Body of pancreas (tissue), 4 donors: ENCODE measurements around the gene TARBP1.

Experiments
- POLR2A ChIP-seq, 3 donors: fragments of 450-650 bp; IDR thresholded peaks; one replicate each; pipeline ENCODE4 v1.6.1; 2016; ENCODE audit warnings: antibody characterized with exemption in 3 of 3, mild to moderate bottlenecking in 2 of 3
- TF ChIP-seq, protein P1 (sequence below), 7 experiments: fragments of 450-650 bp in 4 of 7; fragments of 200-600 bp in 3 of 7; sonication (generic) in 3 of 7; IDR thresholded peaks; one replicate each; pipeline ENCODE4 v1.5.1; 2016 to 2019; ENCODE audit warnings: antibody characterized with exemption in 7 of 7

DNA sequence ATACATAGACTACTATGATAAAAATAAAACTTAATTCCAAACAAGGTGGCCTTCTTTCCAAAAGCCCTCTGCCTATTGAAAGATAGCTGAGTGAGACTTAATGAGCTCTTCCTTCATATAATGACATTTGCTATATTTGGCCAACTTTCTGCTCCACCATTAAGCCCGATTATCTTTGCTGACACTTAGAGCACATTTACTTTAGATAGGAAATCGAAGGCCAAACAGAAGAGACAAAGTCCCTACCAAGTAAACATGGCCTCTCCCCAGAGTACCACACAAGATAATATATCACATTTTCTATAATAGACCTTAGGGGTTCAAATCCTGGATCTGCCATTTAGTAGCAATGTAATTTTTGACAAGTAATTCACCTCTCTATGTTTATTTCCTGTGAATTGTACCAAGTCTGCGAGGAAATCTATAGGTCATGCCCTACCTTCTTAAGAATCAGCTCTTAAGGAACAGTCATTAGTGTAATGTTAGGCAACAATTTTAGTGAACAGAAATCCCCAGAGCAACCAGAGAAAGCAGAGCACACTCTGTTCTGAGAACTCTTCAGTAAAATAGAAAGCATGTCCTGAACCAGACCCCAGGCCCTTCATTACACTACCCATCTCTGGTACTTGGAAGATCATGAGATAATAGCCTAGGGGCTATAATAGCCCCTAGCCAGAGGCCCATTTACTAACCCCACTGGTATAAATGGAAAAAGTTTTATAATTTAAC is 123.0 kb downstream of the TARBP1 start:
- TF ChIP-seq, protein P1, sequence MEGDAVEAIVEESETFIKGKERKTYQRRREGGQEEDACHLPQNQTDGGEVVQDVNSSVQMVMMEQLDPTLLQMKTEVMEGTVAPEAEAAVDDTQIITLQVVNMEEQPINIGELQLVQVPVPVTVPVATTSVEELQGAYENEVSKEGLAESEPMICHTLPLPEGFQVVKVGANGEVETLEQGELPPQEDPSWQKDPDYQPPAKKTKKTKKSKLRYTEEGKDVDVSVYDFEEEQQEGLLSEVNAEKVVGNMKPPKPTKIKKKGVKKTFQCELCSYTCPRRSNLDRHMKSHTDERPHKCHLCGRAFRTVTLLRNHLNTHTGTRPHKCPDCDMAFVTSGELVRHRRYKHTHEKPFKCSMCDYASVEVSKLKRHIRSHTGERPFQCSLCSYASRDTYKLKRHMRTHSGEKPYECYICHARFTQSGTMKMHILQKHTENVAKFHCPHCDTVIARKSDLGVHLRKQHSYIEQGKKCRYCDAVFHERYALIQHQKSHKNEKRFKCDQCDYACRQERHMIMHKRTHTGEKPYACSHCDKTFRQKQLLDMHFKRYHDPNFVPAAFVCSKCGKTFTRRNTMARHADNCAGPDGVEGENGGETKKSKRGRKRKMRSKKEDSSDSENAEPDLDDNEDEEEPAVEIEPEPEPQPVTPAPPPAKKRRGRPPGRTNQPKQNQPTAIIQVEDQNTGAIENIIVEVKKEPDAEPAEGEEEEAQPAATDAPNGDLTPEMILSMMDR (IDR thresholded peaks at IDR 0.05) = no peak
- TF ChIP-seq POLR2A (IDR thresholded peaks at IDR 0.05) = no peak
